Measurements from ENCODE around the gene PRR20D.

DNA sequence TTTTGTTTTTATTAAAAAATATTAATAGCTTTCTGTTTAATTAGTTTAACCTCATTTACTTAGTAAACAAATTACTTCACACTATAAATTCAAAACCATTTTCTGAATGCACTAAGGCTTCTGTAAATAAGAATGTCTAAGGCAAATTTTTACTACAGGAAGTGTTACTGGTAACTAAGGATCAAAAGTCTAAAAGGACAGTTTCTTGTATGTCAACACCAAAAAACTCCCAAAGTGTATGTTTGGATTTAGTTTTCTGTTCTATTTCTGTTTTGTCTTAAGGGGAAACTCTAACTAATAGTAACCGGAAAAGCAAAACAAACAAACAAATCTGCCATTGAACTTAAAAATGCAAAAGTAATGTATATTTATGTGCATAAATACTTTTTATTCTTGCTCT is 31.2 kb downstream of the PRR20D start:
- TF ChIP-seq TP53 (CRISPR knock-in tag; conservative IDR thresholded peaks at IDR 0.05) (no peak), SALL2 (CRISPR knock-in tag; IDR thresholded peaks at IDR 0.05) (no peak), ZNF274 (CRISPR knock-in tag; IDR thresholded peaks at IDR 0.05) (no peak), MATR3 (CRISPR knock-in tag; IDR thresholded peaks at IDR 0.05) (no peak)
- TF ChIP-seq, protein P1, sequence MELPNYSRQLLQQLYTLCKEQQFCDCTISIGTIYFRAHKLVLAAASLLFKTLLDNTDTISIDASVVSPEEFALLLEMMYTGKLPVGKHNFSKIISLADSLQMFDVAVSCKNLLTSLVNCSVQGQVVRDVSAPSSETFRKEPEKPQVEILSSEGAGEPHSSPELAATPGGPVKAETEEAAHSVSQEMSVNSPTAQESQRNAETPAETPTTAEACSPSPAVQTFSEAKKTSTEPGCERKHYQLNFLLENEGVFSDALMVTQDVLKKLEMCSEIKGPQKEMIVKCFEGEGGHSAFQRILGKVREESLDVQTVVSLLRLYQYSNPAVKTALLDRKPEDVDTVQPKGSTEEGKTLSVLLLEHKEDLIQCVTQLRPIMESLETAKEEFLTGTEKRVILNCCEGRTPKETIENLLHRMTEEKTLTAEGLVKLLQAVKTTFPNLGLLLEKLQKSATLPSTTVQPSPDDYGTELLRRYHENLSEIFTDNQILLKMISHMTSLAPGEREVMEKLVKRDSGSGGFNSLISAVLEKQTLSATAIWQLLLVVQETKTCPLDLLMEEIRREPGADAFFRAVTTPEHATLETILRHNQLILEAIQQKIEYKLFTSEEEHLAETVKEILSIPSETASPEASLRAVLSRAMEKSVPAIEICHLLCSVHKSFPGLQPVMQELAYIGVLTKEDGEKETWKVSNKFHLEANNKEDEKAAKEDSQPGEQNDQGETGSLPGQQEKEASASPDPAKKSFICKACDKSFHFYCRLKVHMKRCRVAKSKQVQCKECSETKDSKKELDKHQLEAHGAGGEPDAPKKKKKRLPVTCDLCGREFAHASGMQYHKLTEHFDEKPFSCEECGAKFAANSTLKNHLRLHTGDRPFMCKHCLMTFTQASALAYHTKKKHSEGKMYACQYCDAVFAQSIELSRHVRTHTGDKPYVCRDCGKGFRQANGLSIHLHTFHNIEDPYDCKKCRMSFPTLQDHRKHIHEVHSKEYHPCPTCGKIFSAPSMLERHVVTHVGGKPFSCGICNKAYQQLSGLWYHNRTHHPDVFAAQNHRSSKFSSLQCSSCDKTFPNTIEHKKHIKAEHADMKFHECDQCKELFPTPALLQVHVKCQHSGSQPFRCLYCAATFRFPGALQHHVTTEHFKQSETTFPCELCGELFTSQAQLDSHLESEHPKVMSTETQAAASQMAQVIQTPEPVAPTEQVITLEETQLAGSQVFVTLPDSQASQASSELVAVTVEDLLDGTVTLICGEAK (IDR thresholded peaks at IDR 0.05): no peak
- TF ChIP-seq, protein P1 (CRISPR knock-in tag; IDR thresholded peaks at IDR 0.05): no peak

All from HepG2 (cell line).